Liver (tissue), 9 donors: ENCODE measurements around the gene GNG13. TPM values are rescaled to one million over a fixed set of nuclear protein-coding genes. Genes with fewer than 3 reads are reported as not detected.

Experiments
- DNase-seq: peaks from one replicate; pipeline ENCODE4 v3.0.0-alpha.2; 2017; ENCODE audit warnings: low spot score
- H3K27ac ChIP-seq, 2 donors: one replicate each; pipeline ENCODE4 v1.7.0; 2013; ENCODE audit warnings: inconsistent platforms in 2 of 2, low read length in 2 of 2, control low read depth in 1 of 2, low read depth in 1 of 2, mild to moderate bottlenecking in 1 of 2
- H3K27me3 ChIP-seq, 4 donors: one replicate each; pipeline versions ENCODE4 v1.6.1 to v1.7.0; 2013; ENCODE audit warnings: low read length in 3 of 4, inconsistent platforms in 1 of 4, mild to moderate bottlenecking in 1 of 4, moderate library complexity in 1 of 4; ENCODE audit not compliant: control insufficient read depth in 4 of 4, insufficient read depth in 4 of 4
- H3K36me3 ChIP-seq, 4 donors: one replicate each; pipeline versions ENCODE4 v1.6.1 to v1.7.0; 2013; ENCODE audit warnings: low read length in 3 of 4, mild to moderate bottlenecking in 3 of 4, low read depth in 1 of 4, moderate library complexity in 1 of 4; ENCODE audit not compliant: control insufficient read depth in 4 of 4, insufficient read depth in 3 of 4
- H3K4me1 ChIP-seq, 4 donors: one replicate each; pipeline versions ENCODE4 v1.6.1 to v1.7.0; 2013; ENCODE audit warnings: low read length in 3 of 4, mild to moderate bottlenecking in 3 of 4, moderate library complexity in 1 of 4; ENCODE audit not compliant: control insufficient read depth in 4 of 4, insufficient read depth in 4 of 4
- H3K4me3 ChIP-seq, 3 donors: one replicate each; pipeline versions ENCODE4 v1.6.1 to v1.7.0; 2013; ENCODE audit warnings: low read length in 3 of 3, control low read depth in 1 of 3, low read depth in 1 of 3, mild to moderate bottlenecking in 1 of 3
- H3K9ac ChIP-seq, 2 donors: one replicate each; pipeline ENCODE4 v1.7.0; 2013; ENCODE audit warnings: low read length in 2 of 2, mild to moderate bottlenecking in 2 of 2, moderate library complexity in 2 of 2, control low read depth in 1 of 2, low read depth in 1 of 2
- H3K9me3 ChIP-seq, 4 donors: one replicate each; pipeline versions ENCODE4 v1.6.1 to v1.7.0; 2013; ENCODE audit warnings: low read length in 3 of 4; ENCODE audit not compliant: control insufficient read depth in 4 of 4
- ATF3 ChIP-seq: IDR thresholded peaks from 2 replicates; pipeline ENCODE4 v1.6.1; 2016; ENCODE audit warnings: antibody characterized with exemption
- EGR1 ChIP-seq, 2 donors: IDR thresholded peaks; 2 replicates each; pipeline ENCODE4 v1.6.1; 2016 to 2018; ENCODE audit warnings: antibody characterized with exemption in 2 of 2, low read depth in 2 of 2
- FOXA1 ChIP-seq: IDR thresholded peaks from 2 replicates; pipeline ENCODE4 v1.6.1; 2016; ENCODE audit warnings: antibody characterized with exemption
- FOXA2 ChIP-seq: IDR thresholded peaks from 2 replicates; pipeline ENCODE4 v1.6.1; 2016; ENCODE audit warnings: antibody characterized with exemption
- GABPA ChIP-seq, 2 donors: IDR thresholded peaks in 1 of 2; conservative IDR thresholded peaks in 1 of 2; 2 replicates each; pipeline ENCODE4 v1.6.1; 2016; ENCODE audit warnings: antibody characterized with exemption in 2 of 2, mild to moderate bottlenecking in 1 of 2, moderate library complexity in 1 of 2
- HNF4A ChIP-seq, 2 donors: conservative IDR thresholded peaks; 2 replicates each; pipeline ENCODE4 v1.6.1; 2016; ENCODE audit warnings: antibody characterized with exemption in 2 of 2, mild to moderate bottlenecking in 2 of 2
- HNF4G ChIP-seq: IDR thresholded peaks from 2 replicates; pipeline ENCODE4 v1.6.1; 2016; ENCODE audit warnings: antibody characterized with exemption
- JUND ChIP-seq, 2 donors: IDR thresholded peaks; 2 replicates each; pipeline ENCODE4 v1.6.1; 2016; ENCODE audit warnings: antibody characterized with exemption in 2 of 2
- MAX ChIP-seq: IDR thresholded peaks from 2 replicates; pipeline ENCODE4 v1.6.1; 2016; ENCODE audit warnings: antibody characterized with exemption
- NR2F2 ChIP-seq: IDR thresholded peaks from 2 replicates; pipeline ENCODE4 v1.6.1; 2016; ENCODE audit warnings: antibody characterized with exemption
- RAD21 ChIP-seq, 2 donors: IDR thresholded peaks; 2 replicates each; pipeline ENCODE4 v1.6.1; 2016; ENCODE audit warnings: antibody characterized with exemption in 2 of 2, mild to moderate bottlenecking in 2 of 2
- RXRA ChIP-seq, 2 donors: IDR thresholded peaks; 2 replicates each; pipeline ENCODE4 v1.6.1; 2017 to 2018; ENCODE audit warnings: antibody characterized with exemption in 2 of 2, mild to moderate bottlenecking in 1 of 2
- SP1 ChIP-seq: IDR thresholded peaks from 2 replicates; pipeline ENCODE4 v1.6.1; 2018; ENCODE audit warnings: antibody characterized with exemption, mild to moderate bottlenecking
- TAF1 ChIP-seq: conservative IDR thresholded peaks from 2 replicates; pipeline ENCODE4 v1.6.1; 2016; ENCODE audit warnings: antibody characterized with exemption, mild to moderate bottlenecking
- YY1 ChIP-seq: IDR thresholded peaks from 2 replicates; pipeline ENCODE4 v1.6.1; 2016; ENCODE audit warnings: antibody characterized with exemption, mild to moderate bottlenecking
- WGBS: extraction: QIAGEN DNeasy Blood & Tissue Kit; methylation state at CpG from one replicate; pipeline ENCODE4 v1.1.7; 2013; 5-methylcytosine and 5-hydroxymethylcytosine counted together
- polyA plus RNA-seq, 2 donors: library from polyadenylated mRNA; stranded (reverse) in 1 of 2; unstranded in 1 of 2; fragments of 200-250 nt in 1 of 2; fragments of >200 nt in 1 of 2; fragmentation: Nextera tagmentation in 1 of 2; extraction: Ambion mirVana in 1 of 2; gene quantifications; one replicate each; pipeline versions ENCODE4 v1.2.1 to v1.2.3, GENCODE V29; 2013 to 2015
- total RNA-seq, 2 donors: library from RNA; depleted of rRNA; stranded (reverse); fragments of >200 nt; gene quantifications; one replicate each; pipeline ENCODE4 v1.2.3, GENCODE V29; 2014
- TF ChIP-seq, protein P1 (sequence below): IDR thresholded peaks from 2 replicates; pipeline ENCODE4 v1.6.1; 2016; ENCODE audit warnings: antibody characterized with exemption
- TF ChIP-seq, protein P2 (sequence below): IDR thresholded peaks from 2 replicates; pipeline ENCODE4 v1.6.1; 2016; ENCODE audit warnings: antibody characterized with exemption, mild to moderate bottlenecking
- TF ChIP-seq, protein P3 (sequence below): fragments of 150-350 bp; IDR thresholded peaks from 2 replicates; pipeline ENCODE4 v1.5.1; 2017; ENCODE audit warnings: improper control_type of control experiment, low read depth, low read length; ENCODE audit not compliant: missing input control
- donor health status: healthy.
- donor health status: healthy.
- donor health status: healthy.
- donor health status: healthy.
- donor health status: healthy.

GNG13 gene, protein sequence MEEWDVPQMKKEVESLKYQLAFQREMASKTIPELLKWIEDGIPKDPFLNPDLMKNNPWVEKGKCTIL
- total RNA-seq (not detected), polyA plus RNA-seq (not detected)

DNA sequence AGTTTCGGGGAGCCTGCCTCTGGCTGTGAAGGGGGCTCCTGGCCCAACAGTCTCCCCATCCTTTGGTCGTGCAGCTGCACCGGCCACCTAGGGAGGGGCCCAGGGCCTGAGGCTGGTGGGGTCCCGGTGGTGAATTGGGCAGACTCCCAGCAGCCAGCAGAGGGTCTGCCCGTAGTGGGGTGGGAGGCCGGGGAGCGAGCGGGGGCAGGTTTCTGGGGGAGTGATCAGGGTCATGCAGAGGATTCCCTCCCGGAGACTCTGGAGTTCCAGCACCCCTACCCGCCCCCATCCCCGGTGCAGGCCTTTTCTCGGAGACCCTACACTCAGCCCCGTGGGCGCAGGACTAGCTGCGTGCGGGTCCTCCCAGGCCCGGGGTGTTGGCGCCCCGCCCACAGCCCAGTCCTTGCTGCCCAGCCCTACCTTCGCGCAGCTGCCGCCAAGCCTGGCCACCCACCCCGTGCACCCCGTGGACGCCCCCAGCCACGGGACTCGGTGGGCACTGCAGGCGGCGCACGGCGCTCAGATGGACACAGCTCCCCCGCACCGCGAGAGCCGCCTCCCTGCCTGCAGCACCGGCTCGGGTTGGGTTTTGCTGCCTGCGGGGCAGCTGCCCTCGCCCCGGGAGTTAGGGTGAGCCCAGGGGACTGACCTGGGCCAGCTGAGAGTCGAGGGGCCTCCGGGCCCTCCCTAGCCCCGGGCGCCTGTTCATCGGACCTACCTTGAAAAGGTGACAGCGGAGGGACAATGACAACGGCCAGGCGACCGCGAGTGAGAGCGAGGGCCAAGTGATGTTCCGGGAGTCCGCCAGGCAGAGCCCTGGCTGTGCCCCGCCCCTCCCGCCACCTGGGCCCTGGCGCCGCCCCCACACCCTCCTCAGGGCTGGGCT is at the start of gene GNG13:
TSS of gene GNG13 (minus strand) at position 787 of the 886 bp plus-strand sequence. CDS start 1,657 bp downstream, outside the sequence.
- no peaks in the 10 kb centered on the region for H3K9me3 ChIP-seq
- H3K9ac ChIP-seq = no peak within 1 kb of the TSS
- H3K4me3 ChIP-seq = no peak within 1 kb of the TSS
- 7% methylated on average over 57 of the region's 57 CpGs for WGBS
- no peak within 1 kb of the TSS for H3K27ac ChIP-seq
- no peak for TF ChIP-seq YY1
- TF ChIP-seq, protein P1, sequence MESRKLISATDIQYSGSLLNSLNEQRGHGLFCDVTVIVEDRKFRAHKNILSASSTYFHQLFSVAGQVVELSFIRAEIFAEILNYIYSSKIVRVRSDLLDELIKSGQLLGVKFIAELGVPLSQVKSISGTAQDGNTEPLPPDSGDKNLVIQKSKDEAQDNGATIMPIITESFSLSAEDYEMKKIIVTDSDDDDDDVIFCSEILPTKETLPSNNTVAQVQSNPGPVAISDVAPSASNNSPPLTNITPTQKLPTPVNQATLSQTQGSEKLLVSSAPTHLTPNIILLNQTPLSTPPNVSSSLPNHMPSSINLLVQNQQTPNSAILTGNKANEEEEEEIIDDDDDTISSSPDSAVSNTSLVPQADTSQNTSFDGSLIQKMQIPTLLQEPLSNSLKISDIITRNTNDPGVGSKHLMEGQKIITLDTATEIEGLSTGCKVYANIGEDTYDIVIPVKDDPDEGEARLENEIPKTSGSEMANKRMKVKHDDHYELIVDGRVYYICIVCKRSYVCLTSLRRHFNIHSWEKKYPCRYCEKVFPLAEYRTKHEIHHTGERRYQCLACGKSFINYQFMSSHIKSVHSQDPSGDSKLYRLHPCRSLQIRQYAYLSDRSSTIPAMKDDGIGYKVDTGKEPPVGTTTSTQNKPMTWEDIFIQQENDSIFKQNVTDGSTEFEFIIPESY = no peak
- no peak for TF ChIP-seq HNF4A (conservative IDR thresholded peaks at IDR 0.05)
- TF ChIP-seq GABPA (IDR thresholded peaks at IDR 0.05 in 1 of 2, conservative IDR thresholded peaks at IDR 0.05 in 1 of 2) = no peak
- no peak for TF ChIP-seq TAF1
- no peak for TF ChIP-seq FOXA1
- TF ChIP-seq, protein P2, sequence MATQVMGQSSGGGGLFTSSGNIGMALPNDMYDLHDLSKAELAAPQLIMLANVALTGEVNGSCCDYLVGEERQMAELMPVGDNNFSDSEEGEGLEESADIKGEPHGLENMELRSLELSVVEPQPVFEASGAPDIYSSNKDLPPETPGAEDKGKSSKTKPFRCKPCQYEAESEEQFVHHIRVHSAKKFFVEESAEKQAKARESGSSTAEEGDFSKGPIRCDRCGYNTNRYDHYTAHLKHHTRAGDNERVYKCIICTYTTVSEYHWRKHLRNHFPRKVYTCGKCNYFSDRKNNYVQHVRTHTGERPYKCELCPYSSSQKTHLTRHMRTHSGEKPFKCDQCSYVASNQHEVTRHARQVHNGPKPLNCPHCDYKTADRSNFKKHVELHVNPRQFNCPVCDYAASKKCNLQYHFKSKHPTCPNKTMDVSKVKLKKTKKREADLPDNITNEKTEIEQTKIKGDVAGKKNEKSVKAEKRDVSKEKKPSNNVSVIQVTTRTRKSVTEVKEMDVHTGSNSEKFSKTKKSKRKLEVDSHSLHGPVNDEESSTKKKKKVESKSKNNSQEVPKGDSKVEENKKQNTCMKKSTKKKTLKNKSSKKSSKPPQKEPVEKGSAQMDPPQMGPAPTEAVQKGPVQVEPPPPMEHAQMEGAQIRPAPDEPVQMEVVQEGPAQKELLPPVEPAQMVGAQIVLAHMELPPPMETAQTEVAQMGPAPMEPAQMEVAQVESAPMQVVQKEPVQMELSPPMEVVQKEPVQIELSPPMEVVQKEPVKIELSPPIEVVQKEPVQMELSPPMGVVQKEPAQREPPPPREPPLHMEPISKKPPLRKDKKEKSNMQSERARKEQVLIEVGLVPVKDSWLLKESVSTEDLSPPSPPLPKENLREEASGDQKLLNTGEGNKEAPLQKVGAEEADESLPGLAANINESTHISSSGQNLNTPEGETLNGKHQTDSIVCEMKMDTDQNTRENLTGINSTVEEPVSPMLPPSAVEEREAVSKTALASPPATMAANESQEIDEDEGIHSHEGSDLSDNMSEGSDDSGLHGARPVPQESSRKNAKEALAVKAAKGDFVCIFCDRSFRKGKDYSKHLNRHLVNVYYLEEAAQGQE = no peak
- no peak for TF ChIP-seq ATF3
- TF ChIP-seq, protein P3, sequence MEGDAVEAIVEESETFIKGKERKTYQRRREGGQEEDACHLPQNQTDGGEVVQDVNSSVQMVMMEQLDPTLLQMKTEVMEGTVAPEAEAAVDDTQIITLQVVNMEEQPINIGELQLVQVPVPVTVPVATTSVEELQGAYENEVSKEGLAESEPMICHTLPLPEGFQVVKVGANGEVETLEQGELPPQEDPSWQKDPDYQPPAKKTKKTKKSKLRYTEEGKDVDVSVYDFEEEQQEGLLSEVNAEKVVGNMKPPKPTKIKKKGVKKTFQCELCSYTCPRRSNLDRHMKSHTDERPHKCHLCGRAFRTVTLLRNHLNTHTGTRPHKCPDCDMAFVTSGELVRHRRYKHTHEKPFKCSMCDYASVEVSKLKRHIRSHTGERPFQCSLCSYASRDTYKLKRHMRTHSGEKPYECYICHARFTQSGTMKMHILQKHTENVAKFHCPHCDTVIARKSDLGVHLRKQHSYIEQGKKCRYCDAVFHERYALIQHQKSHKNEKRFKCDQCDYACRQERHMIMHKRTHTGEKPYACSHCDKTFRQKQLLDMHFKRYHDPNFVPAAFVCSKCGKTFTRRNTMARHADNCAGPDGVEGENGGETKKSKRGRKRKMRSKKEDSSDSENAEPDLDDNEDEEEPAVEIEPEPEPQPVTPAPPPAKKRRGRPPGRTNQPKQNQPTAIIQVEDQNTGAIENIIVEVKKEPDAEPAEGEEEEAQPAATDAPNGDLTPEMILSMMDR = no peak
- no peak for TF ChIP-seq RAD21 (IDR thresholded peaks at IDR 0.05)
- no peak for TF ChIP-seq RXRA (IDR thresholded peaks at IDR 0.05)
- no peak for TF ChIP-seq HNF4G
- TF ChIP-seq JUND (IDR thresholded peaks at IDR 0.05) = no peak
- no peak for TF ChIP-seq EGR1 (IDR thresholded peaks at IDR 0.05; ENCODE audit: low read depth in 2 of 2)
- no peak for TF ChIP-seq SP1
- TF ChIP-seq MAX = no peak
- TF ChIP-seq FOXA2 = no peak
- no peak for TF ChIP-seq NR2F2
- H3K4me1 ChIP-seq = peaks cover 0 to 2% (median 0%) of the 10 kb centered on the region in 4 donors
- peaks cover 0 to 6% (median 3%) of the 10 kb centered on the region in 4 donors for H3K27me3 ChIP-seq
- H3K36me3 ChIP-seq = no peaks in the 10 kb centered on the region
- DNase-seq = no peak
